ENCODE data around the gene MCOLN3.

- TF ChIP-seq EZH2 (IDR thresholded peaks at IDR 0.05; ENCODE audit: borderline replicate concordance, low read length), result no peak
- no peak for TF ChIP-seq CTCF (IDR thresholded peaks at IDR 0.05; ENCODE audit: low read length)
Observed at GRCh38 chr1:85022700-85023099, 25.6 kb downstream of the MCOLN3 start.

Measured in OCI-LY1 (cell line).